Cerebellar nuclear complex (tissue), 1 donor: Measurements from ENCODE around the gene XKRX.

Source experiments
- DNase-seq, 2 experiments: peaks; one replicate each; lab custom pipeline; 2025; lab: John Stamatoyannopoulos, UW

The XKRX gene

GRCh38 chrX:100928660-100929613 lies at the start of gene XKRX:
TSS of gene XKRX (minus strand) at chrX:100928917. CDS start at chrX:100928304, 613 bp downstream.
- no peak for DNase-seq

DNA sequence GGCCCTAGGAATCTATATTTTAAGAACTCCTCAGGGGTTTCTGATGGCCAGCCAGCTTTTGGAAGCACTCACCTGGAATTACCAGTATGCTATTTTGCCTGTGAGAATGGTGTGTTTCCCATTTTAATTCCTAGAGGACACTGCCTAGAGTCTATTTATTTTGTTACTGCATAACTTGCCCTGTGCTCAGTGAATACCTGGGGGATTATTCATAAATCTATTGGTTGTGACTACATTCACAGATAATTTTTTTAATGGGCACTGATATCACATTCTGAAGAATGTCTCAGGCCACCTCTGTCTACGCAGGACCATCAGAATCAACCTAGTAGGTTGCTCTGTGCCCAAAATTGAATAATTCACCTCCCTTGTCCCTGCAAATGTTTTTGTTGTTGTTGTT lies 47.5 kb upstream of the XKRX start:
- no peak for DNase-seq

DNA sequence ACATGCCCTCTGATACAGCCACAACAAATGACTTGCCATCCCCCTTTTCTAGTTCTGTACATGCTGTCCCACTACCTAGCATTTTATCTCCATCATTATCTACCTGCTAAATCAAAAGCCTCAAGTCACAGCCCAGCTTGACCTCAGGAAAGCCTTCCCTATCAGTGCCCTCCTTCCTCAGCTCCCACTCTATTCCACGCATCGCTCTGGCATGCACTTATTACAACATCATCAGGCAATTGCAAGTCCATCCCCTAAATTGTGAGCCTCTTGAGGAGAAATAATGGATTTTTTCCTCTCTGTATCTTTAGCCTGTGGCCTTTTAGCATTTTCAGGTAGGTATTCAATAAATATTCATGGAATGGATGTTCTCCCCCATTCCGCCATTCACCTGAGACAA lies 46.5 kb upstream of the XKRX start:
- DNase-seq: no peak

DNA sequence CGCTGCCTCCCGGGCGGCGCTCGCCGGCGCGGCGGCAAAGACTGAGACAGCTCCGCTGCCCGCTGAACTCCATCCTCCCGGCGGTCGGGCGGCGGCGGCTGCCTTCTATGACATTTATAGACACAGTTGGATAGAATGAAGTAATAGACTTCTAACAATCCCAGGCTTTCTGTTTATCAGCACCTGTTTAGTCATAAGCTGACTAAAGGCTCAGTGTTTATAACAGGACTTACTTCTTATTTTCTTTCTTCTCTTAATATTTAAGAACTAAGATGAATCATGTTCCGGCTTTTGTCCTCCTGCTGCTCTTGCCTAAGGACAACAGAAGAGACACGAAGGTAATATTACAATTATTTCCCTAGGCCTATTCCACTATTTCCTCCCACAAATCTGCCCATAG lies 44.7 kb upstream of the XKRX start:
- no peak for DNase-seq

- no peak for DNase-seq
Measured at GRCh38 chrX:100969936-100970335, 41.2 kb upstream of the XKRX start.

- no peak for DNase-seq
Measured at GRCh38 chrX:100969408-100969807, 40.7 kb upstream of the XKRX start, which contains the start of gene ARL13A. TSS of gene ARL13A (plus strand) at chrX:100969708. CDS start at chrX:100973690, 3,982 bp downstream.

GRCh38 chrX:100964362-100964761 lies 35.6 kb upstream of the XKRX start:
- DNase-seq: no peak

DNA sequence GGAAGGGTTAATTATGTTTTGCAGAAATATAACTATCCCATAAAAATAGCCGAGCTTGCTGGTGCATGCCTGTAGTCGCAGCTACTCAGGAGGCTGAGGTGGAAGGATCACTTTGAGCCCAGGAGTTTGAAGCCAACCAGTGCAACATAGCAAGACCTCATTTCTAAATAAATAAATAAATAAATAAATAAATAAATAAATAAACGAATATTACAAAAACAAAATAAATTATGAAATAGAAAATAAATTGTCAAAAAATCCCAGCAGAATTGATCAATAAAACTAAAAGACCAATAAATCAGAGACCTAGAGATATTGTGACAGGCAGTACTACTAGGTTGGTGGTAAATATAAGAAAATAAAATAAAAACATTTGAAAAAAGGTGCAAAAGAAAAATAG lies 34.1 kb upstream of the XKRX start:
- no peak for DNase-seq

DNA sequence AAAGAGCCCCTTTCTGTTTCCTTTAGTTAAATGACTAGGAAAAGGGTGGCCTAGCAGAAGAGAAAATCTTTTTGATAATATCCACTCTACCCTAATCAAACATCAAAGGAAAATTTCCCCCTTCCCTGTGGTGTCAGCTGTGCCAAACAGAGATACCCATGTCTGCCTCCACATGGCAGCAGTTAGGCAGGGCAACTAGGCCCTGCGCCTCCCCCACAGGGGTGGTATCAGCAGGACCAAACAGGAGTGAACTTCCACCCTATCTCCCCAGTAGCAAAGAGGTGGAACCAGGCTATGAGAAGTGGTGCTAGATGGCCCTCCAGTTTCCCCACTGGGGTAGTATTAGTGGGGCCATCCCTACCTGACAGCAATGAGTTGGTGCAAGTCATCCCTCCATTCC lies 19.8 kb upstream of the XKRX start:
- no peak for DNase-seq

- no peak for DNase-seq
Measured at GRCh38 chrX:100946299-100946927, 17.7 kb upstream of the XKRX start.

DNA sequence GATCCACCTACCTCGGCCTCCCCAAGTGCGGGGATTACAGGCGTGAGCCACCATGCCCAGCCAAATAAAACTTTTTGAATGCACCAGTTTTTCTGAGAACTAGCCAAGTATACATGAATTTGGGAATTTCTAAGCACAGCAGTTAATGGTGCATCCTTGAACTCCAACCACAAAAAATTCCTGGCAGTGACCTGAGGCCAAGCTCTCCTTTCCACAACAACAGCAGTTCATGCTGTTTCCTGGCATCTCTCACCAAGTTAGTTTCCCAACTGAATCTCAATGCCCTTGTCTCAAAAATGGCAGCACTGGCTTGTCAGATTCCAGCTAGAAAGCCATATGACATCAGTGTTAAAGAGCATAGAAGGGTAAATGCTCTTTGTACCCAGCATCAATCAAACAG lies 15.9 kb upstream of the XKRX start:
- no peak for DNase-seq

GRCh38 chrX:100939333-100939732 lies 10.6 kb upstream of the XKRX start:
- no peak for DNase-seq

DNA sequence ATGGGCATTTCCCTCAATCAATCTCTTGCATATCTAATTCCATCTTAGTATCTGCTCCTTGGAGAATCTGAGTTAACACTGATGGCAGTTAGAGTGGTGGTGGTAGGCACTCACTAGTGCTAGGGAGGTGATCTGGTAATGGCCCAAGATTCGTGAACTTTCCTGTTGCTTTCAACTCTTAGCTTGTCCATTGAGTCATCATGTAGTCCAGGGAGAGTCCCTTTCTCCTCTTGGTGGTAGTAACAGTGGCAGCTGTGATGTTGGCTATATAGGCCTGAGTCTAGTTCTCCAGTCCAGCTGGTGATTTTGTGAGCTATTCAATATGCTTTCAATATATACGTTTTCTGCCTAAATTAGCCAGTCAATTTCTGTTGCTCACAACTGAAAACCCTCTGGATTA lies 7.0 kb upstream of the XKRX start:
- DNase-seq: no peak

- DNase-seq: no peak
Measured at GRCh38 chrX:100931925-100932285, 3.2 kb upstream of the XKRX start.

- DNase-seq: no peak
Measured at GRCh38 chrX:100931218-100931924, 2.7 kb upstream of the XKRX start.

- DNase-seq: no peak
Measured at GRCh38 chrX:100926453-100926852, 2.3 kb downstream of the XKRX start.

DNA sequence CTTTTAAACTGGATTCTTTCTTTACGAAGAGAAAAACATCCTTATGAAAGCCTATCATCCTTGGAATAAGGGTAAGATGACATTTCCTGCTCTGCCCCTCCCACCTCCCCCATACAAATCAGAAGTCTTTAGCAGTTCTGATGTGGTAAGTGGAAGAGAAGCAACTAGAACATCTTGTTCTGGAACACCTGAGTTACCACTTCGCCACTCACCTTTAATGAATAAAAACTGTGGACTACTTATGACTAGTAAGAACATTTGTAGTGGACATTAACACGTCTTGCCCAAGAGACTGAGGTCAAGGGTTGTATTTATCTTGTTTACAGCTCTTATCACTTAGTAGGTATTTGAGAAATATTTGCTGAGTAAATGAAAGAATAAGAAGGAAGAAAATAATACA lies 4.3 kb downstream of the XKRX start:
- no peak for DNase-seq

GRCh38 chrX:100915562-100915961 lies 13.2 kb downstream of the XKRX start:
- DNase-seq: no peak

GRCh38 chrX:100913111-100913510 lies 15.6 kb downstream of the XKRX start:
- DNase-seq: no peak

DNA sequence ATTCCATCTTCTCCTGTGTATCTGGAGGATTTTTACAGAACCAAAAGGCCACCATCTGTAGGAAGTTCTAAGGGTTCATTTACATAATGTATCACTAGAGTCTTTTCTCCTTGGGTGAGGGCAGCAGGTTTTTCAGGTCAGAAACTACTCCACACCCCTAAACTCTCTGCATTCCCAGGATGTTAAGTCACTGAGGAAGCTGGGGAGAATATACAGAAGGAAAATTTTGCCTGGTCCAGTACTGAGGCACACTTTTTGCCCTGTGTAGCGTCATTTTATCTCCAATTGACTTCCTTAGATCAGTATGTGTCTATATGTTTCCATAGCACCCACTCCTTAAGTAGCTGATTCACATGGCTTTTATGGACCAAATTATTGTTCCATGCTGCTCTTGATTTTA lies 17.0 kb downstream of the XKRX start:
- no peak for DNase-seq

- DNase-seq: no peak
Measured at GRCh38 chrX:100905620-100906019, 23.1 kb downstream of the XKRX start.

DNA sequence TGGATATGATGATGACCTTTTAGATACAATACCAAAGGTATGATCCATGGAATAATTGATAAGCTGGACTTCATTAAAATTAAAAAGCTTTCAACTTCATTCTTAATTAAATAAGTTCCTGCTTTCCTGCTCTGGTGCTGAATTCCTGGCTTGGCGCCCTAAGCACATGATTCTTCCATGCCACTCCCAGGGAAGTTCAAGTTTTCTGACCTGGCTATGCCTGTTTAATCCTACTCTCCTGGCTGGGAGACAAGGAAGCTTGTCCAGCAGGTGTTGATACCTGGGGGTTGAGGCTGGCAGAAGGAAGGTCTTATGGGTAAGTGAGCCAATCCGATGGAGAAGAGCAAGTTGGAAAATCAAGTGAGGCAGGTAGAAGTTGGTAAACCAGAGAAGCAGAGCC lies 24.3 kb downstream of the XKRX start:
- DNase-seq: no peak
